Naive thymus-derived CD4-positive, alpha-beta T cell (primary cell): ENCODE results near the gene CSF1. TPM values are rescaled to one million over a fixed set of nuclear protein-coding genes. Genes with fewer than 3 reads are reported as not detected.

ENCODE experiments used
- ATAC-seq: fragments of 150-1000 bp; cut with Tn5 transposase; 2 replicates; pipeline ENCODE4 v1.10.0; 2021; ENCODE audit warnings: mild to moderate bottlenecking, moderate library complexity
- CTCF ChIA-PET: fragments of 350-600 bp; sonication (Branson Sonifier 250); formaldehyde crosslinking; loops from one replicate; lab custom pipeline; 2021; ENCODE audit warnings: antibody characterized with exemption; lab: Charles Lee
- POLR2A ChIA-PET: fragments of 350-600 bp; sonication (Branson Sonifier 250); formaldehyde crosslinking; loops from one replicate; lab custom pipeline; 2021; ENCODE audit warnings: antibody characterized with exemption, inconsistent platforms; lab: Charles Lee
- DNase-seq, 9 donors: peaks; one replicate each; pipeline versions ENCODE4 v3.0.0 to v3.0.0-alpha.2; 2020 to 2022; ENCODE audit warnings: mixed read lengths in 1 of 9
- H3K27ac ChIP-seq: one replicate; pipeline ENCODE4 v1.7.0; 2013; ENCODE audit warnings: mild to moderate bottlenecking, low read depth, low read length, moderate library complexity
- H3K27me3 ChIP-seq, 2 donors: one replicate each; pipeline ENCODE4 v1.7.0; 2013; ENCODE audit warnings: low read length in 2 of 2, mild to moderate bottlenecking in 2 of 2, moderate library complexity in 2 of 2; ENCODE audit not compliant: control insufficient read depth in 2 of 2, insufficient read depth in 2 of 2
- H3K36me3 ChIP-seq, 3 experiments: 1 replicate in 2 of 3; 2 replicates in 1 of 3; pipeline ENCODE4 v1.7.0; 2013; ENCODE audit warnings: low read length in 3 of 3, mild to moderate bottlenecking in 3 of 3, moderate library complexity in 1 of 3; ENCODE audit not compliant: insufficient read depth in 3 of 3, control insufficient read depth in 2 of 3
- H3K4me1 ChIP-seq, 2 donors: one replicate each; pipeline ENCODE4 v1.7.0; 2013; ENCODE audit warnings: low read length in 2 of 2, mild to moderate bottlenecking in 2 of 2, moderate library complexity in 1 of 2; ENCODE audit not compliant: control insufficient read depth in 2 of 2, insufficient read depth in 2 of 2
- H3K4me3 ChIP-seq: 2 replicates; pipeline ENCODE4 v1.7.0; 2013; ENCODE audit warnings: mild to moderate bottlenecking, low read length
- H3K9me3 ChIP-seq, 3 experiments: 1 replicate in 2 of 3; 2 replicates in 1 of 3; pipeline ENCODE4 v1.7.0; 2013; ENCODE audit warnings: low read length in 3 of 3; ENCODE audit not compliant: control insufficient read depth in 2 of 3
- H3K27ac Mint-ChIP-seq, 9 donors: one replicate each; pipeline ENCODE4 v1.8.0; 2020 to 2022; ENCODE audit warnings: mixed read lengths in 9 of 9, mild to moderate bottlenecking in 8 of 9, moderate library complexity in 5 of 9, inconsistent platforms in 2 of 9
- H3K27me3 Mint-ChIP-seq, 5 donors: one replicate each; pipeline ENCODE4 v1.8.0; 2021 to 2022; ENCODE audit warnings: mixed read lengths in 5 of 5, mild to moderate bottlenecking in 1 of 5
- H3K36me3 Mint-ChIP-seq, 5 donors: one replicate each; pipeline ENCODE4 v1.8.0; 2020 to 2022; ENCODE audit warnings: mixed read lengths in 5 of 5, mild to moderate bottlenecking in 3 of 5, inconsistent platforms in 1 of 5
- H3K4me1 Mint-ChIP-seq, 7 donors: one replicate each; pipeline ENCODE4 v1.8.0; 2020 to 2022; ENCODE audit warnings: mixed read lengths in 7 of 7, mild to moderate bottlenecking in 3 of 7, inconsistent platforms in 1 of 7
- H3K4me3 Mint-ChIP-seq, 10 donors: one replicate each; pipeline ENCODE4 v1.8.0; 2020 to 2022; ENCODE audit warnings: mild to moderate bottlenecking in 10 of 10, mixed read lengths in 10 of 10, moderate library complexity in 6 of 10, inconsistent platforms in 2 of 10
- H3K9me3 Mint-ChIP-seq, 11 donors: one replicate each; pipeline ENCODE4 v1.8.0; 2020 to 2022; ENCODE audit warnings: mixed read lengths in 11 of 11, mild to moderate bottlenecking in 4 of 11, inconsistent platforms in 1 of 11, moderate library complexity in 1 of 11
- intact Hi-C, 2 donors: fragments of 100-400 bp; cut with micrococcal nuclease; formaldehyde crosslinking; loops; one replicate each; pipeline ENCODE4 v1.15.1; 2023
- polyA plus RNA-seq, 2 donors: library from polyadenylated mRNA; unstranded; fragments of 300-500 nt; fragmentation: Illumina TruSeq; gene quantifications; one replicate each; pipeline ENCODE4 v1.2.3, GENCODE V29; 2021
- total RNA-seq, 6 experiments: library from RNA in 5 of 6; stranded (reverse) in 5 of 6; gene quantifications; 1 replicate in 5 of 6; 2 replicates in 1 of 6; pipeline ENCODE4 v1.2.3 and lab custom pipeline; 2021 to 2026

The CSF1 gene
- total and polyA plus RNA-seq, 7 experiments from 2014 or later, result 0.94 to 125 (median 2.2) TPM

GRCh38 chr1:109963864-109964263 is 53.2 kb downstream of the CSF1 start:
- intact Hi-C loops, result no loop called here
- DNase-seq (no peak), ATAC-seq (no peak)
- Mint-ChIP-seq H3K27ac (no peak overlapping the region), H3K9me3 (peaks cover 0 to 9% (median 4%) of the 10 kb centered on the region in 11 donors), H3K27me3 (peaks cover 0 to 46% (median 7%) of the 10 kb centered on the region in 5 donors), H3K4me3 (no peak overlapping the region), H3K36me3 (peaks cover 0 to 7% (median 0%) of the 10 kb centered on the region in 5 donors), H3K4me1 (peaks cover 0 to 5% (median 0%) of the 10 kb centered on the region in 7 donors)
- Histone ChIP-seq H3K9me3 (no peaks in the 10 kb centered on the region), H3K4me1 (no peaks in the 10 kb centered on the region), H3K36me3 (no peaks in the 10 kb centered on the region), H3K27me3 (no peaks in the 10 kb centered on the region), H3K27ac (no peak overlapping the region), H3K4me3 (no peak overlapping the region)
- POLR2A ChIA-PET, result no interaction called here
- CTCF ChIA-PET, result no interaction called here

- Mint-ChIP-seq H3K36me3 (peaks cover 0 to 7% (median 0%) of the 10 kb centered on the region in 5 donors), H3K4me1 (no peaks in the 10 kb centered on the region), H3K27me3 (peaks cover 0 to 63% (median 5%) of the 10 kb centered on the region in 5 donors), H3K9me3 (peaks cover 0 to 9% (median 4%) of the 10 kb centered on the region in 11 donors), H3K4me3 (no peak overlapping the region), H3K27ac (no peak overlapping the region)
- Histone ChIP-seq H3K9me3 (no peaks in the 10 kb centered on the region), H3K4me1 (no peaks in the 10 kb centered on the region), H3K27ac (no peak overlapping the region), H3K27me3 (no peaks in the 10 kb centered on the region), H3K4me3 (no peak overlapping the region), H3K36me3 (no peaks in the 10 kb centered on the region)
- ATAC-seq (no peak), DNase-seq (no peak)
- intact Hi-C loops, result no loop called here
- POLR2A ChIA-PET, result no interaction called here
- CTCF ChIA-PET, result interaction anchor here (1.2 kb wide), 1 partner anchor 15 kb away, joined by 4 read pairs; the partner anchor contains the start of gene AHCYL1
Measured at GRCh38 chr1:109969146-109969829, 58.6 kb downstream of the CSF1 start.

GRCh38 chr1:109969907-109970306 is 59.3 kb downstream of the CSF1 start:
- no peaks in the 10 kb centered on the region for H3K36me3 ChIP-seq
- H3K4me1 ChIP-seq, result no peaks in the 10 kb centered on the region
- Mint-ChIP-seq H3K9me3 (peaks cover 0 to 8% (median 4%) of the 10 kb centered on the region in 11 donors), H3K27ac (no peak overlapping the region), H3K27me3 (peaks cover 0 to 64% (median 5%) of the 10 kb centered on the region in 5 donors), H3K36me3 (peaks cover 0 to 6% (median 0%) of the 10 kb centered on the region in 5 donors), H3K4me3 (no peak overlapping the region), H3K4me1 (no peaks in the 10 kb centered on the region)
- no peak for DNase-seq
- no peak overlapping the region for H3K4me3 ChIP-seq
- H3K27me3 ChIP-seq, result no peaks in the 10 kb centered on the region
- ChIA-PET POLR2A (no interaction called here), CTCF (interaction anchor here (1.2 kb wide), 1 partner anchor 15 kb away, joined by 4 read pairs; the partner anchor contains the start of gene AHCYL1)
- ATAC-seq, result no peak
- intact Hi-C loops, result no loop called here
- H3K9me3 ChIP-seq, result no peaks in the 10 kb centered on the region
- H3K27ac ChIP-seq, result no peak overlapping the region

- Histone ChIP-seq H3K36me3 (no peaks in the 10 kb centered on the region), H3K4me3 (no peak overlapping the region), H3K27ac (no peak overlapping the region), H3K27me3 (no peaks in the 10 kb centered on the region), H3K9me3 (no peaks in the 10 kb centered on the region), H3K4me1 (no peaks in the 10 kb centered on the region)
- DNase-seq, result no peak
- ChIA-PET POLR2A (no interaction called here), CTCF (no interaction called here)
- intact Hi-C loops, result no loop called here
- no peaks in the 10 kb centered on the region for H3K4me1 Mint-ChIP-seq
- H3K36me3 Mint-ChIP-seq, result no peaks in the 10 kb centered on the region
- H3K27me3 Mint-ChIP-seq, result peaks cover 0 to 54% (median 0%) of the 10 kb centered on the region in 5 donors
- no peak overlapping the region for H3K4me3 Mint-ChIP-seq
- no peak overlapping the region for H3K27ac Mint-ChIP-seq
- no peaks in the 10 kb centered on the region for H3K9me3 Mint-ChIP-seq
- no peak for ATAC-seq
Measured at GRCh38 chr1:109971559-109971958, 60.9 kb downstream of the CSF1 start.

- H3K9me3 Mint-ChIP-seq, result no peaks in the 10 kb centered on the region
- no peaks in the 10 kb centered on the region for H3K4me1 ChIP-seq
- H3K27ac ChIP-seq, result no peak overlapping the region
- no peaks in the 10 kb centered on the region for H3K4me1 Mint-ChIP-seq
- no peaks in the 10 kb centered on the region for H3K27me3 ChIP-seq
- H3K4me3 Mint-ChIP-seq, result no peak overlapping the region
- CTCF ChIA-PET, result interaction anchor here (15.3 kb wide), 1 partner anchor 197 kb away, joined by 382 read pairs; no protein-coding TSS in a partner anchor
- intact Hi-C loops, result no loop called here
- H3K36me3 ChIP-seq, result no peaks in the 10 kb centered on the region
- no peak overlapping the region for H3K27ac Mint-ChIP-seq
- H3K4me3 ChIP-seq, result no peak overlapping the region
- no peaks in the 10 kb centered on the region for H3K36me3 Mint-ChIP-seq
- H3K27me3 Mint-ChIP-seq, result peaks cover 11 to 42% (median 15%) of the 10 kb centered on the region in 5 donors
- ATAC-seq (no peak), DNase-seq (no peak)
- no peaks in the 10 kb centered on the region for H3K9me3 ChIP-seq
- POLR2A ChIA-PET, result no interaction called here
Measured at GRCh38 chr1:109974191-109974590, 63.5 kb downstream of the CSF1 start.

GRCh38 chr1:109975718-109976117 is 65.1 kb downstream of the CSF1 start:
- H3K27ac Mint-ChIP-seq, result no peak overlapping the region
- no peak overlapping the region for H3K4me3 Mint-ChIP-seq
- H3K9me3 Mint-ChIP-seq, result peaks cover 0 to 2% (median 0%) of the 10 kb centered on the region in 11 donors
- DNase-seq (no peak), ATAC-seq (no peak)
- H3K27me3 ChIP-seq, result no peaks in the 10 kb centered on the region
- no peaks in the 10 kb centered on the region for H3K9me3 ChIP-seq
- H3K36me3 Mint-ChIP-seq, result no peaks in the 10 kb centered on the region
- H3K36me3 ChIP-seq, result no peaks in the 10 kb centered on the region
- intact Hi-C loops, result no loop called here
- POLR2A ChIA-PET, result interaction anchor here (0.7 kb wide), 1 partner anchor 1132 kb away, joined by 4 read pairs; no protein-coding TSS in a partner anchor
- no peak overlapping the region for H3K27ac ChIP-seq
- H3K4me1 Mint-ChIP-seq, result no peaks in the 10 kb centered on the region
- CTCF ChIA-PET, result interaction anchor here (15.3 kb wide), 1 partner anchor 199 kb away, joined by 382 read pairs; no protein-coding TSS in a partner anchor
- no peaks in the 10 kb centered on the region for H3K4me1 ChIP-seq
- H3K27me3 Mint-ChIP-seq, result peaks cover 11 to 28% (median 16%) of the 10 kb centered on the region in 5 donors
- H3K4me3 ChIP-seq, result no peak overlapping the region
